OCI-LY7 (cell line): ENCODE results near the gene ATP8B4.

Source experiments
- EZH2phosphoT487 ChIP-seq: fragments of 200-600 bp; sonication (generic); IDR thresholded peaks from 2 replicates; pipeline ENCODE4 v1.6.1; 2018; ENCODE audit warnings: low read depth, borderline replicate concordance, mild to moderate bottlenecking, mixed run types, antibody characterized with exemption, low read length, moderate library complexity, mixed read lengths
- TF ChIP-seq, protein P1 (sequence below): fragments of 200-600 bp; sonication (generic); conservative IDR thresholded peaks from 2 replicates; pipeline ENCODE4 v1.5.1; 2014; ENCODE audit warnings: mild to moderate bottlenecking, antibody characterized with exemption, low read length, moderate library complexity, mixed read lengths

DNA sequence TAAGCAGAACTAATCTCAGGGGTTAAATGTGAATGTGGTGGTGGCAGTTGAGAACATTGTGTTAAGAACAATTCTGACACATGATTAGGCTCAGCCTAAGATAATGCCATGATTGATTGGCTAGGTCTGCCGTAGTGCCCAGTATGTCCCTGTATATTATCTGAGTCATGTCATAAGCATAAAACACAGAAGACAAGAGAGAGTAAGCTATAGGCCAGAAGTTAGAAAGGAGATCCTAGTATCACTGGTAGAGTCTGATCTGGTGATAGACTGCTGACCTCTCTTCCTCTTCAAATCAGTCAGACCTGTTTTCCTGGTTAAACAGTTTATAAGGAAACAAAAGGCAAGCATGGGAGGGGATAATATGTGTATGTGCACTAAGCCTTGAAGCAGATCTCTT lies 30.1 kb upstream of the ATP8B4 start:
- TF ChIP-seq, protein P1, sequence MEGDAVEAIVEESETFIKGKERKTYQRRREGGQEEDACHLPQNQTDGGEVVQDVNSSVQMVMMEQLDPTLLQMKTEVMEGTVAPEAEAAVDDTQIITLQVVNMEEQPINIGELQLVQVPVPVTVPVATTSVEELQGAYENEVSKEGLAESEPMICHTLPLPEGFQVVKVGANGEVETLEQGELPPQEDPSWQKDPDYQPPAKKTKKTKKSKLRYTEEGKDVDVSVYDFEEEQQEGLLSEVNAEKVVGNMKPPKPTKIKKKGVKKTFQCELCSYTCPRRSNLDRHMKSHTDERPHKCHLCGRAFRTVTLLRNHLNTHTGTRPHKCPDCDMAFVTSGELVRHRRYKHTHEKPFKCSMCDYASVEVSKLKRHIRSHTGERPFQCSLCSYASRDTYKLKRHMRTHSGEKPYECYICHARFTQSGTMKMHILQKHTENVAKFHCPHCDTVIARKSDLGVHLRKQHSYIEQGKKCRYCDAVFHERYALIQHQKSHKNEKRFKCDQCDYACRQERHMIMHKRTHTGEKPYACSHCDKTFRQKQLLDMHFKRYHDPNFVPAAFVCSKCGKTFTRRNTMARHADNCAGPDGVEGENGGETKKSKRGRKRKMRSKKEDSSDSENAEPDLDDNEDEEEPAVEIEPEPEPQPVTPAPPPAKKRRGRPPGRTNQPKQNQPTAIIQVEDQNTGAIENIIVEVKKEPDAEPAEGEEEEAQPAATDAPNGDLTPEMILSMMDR: no peak
- TF ChIP-seq EZH2phosphoT487: no peak
